NB4 (cell line): Measurements from ENCODE around the gene HCRTR1.

Experiments
- DNase-seq: peaks from one replicate; pipeline ENCODE4 v3.0.0; 2010; ENCODE audit warnings: low read depth
- H3K4me3 ChIP-seq: one replicate; pipeline ENCODE4 v1.5.1; 2011; ENCODE audit warnings: mild to moderate bottlenecking, low read depth, low read length, moderate library complexity
- MYC ChIP-seq: IDR thresholded peaks from 2 replicates; pipeline ENCODE4 v1.6.1; 2011; ENCODE audit warnings: low read depth, low read length
- POLR2A ChIP-seq: IDR thresholded peaks from 2 replicates; pipeline ENCODE4 v1.6.1; 2011; ENCODE audit warnings: mild to moderate bottlenecking; ENCODE audit not compliant: insufficient read length; ENCODE audit errors: extremely low read depth
- TF ChIP-seq, protein P1 (sequence below): IDR thresholded peaks from one replicate; pipeline ENCODE4 v1.5.1; 2012; ENCODE audit warnings: low read depth, low read length
- TF ChIP-seq, protein P2 (sequence below): IDR thresholded peaks from 2 replicates; pipeline ENCODE4 v1.6.1; 2011; ENCODE audit warnings: low read depth, low read length

Gene HCRTR1

DNA sequence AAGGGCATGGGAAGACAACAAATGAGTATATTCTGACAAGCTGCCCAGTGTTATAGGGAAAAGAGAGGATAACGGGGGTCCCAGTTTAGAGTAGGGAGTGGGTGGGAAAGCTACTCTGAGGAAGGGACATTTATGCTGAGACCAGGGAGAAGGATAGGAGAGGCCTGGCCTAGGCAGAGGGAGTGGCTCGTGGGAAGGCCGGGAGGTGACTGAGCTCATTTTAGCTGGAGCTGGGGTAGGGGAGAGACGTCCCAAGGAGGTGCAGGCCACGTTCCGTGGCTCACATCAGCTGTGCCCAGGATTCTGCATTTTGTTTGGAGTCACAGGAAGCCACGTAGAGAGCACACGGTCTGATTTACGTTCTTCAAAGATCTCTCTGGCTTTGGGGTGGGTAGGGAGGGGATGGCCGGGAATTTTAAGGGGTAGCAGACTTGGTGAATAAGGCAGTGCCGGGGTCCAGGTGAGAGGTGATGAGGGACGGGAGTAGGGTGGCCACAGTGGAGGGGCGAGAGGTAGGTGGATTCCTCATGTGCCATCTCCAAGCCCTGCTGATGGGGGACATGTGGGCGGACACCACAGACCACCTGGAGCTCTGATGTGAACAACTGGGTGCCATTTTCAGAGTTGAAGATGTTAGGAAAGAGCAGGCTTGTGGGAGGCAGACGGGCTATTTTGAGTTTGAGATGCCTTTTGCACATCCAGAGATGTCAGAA lies 36.4 kb upstream of the HCRTR1 start:
- no peak for DNase-seq
- H3K4me3 ChIP-seq: no peak overlapping the region
- TF ChIP-seq, protein P1, sequence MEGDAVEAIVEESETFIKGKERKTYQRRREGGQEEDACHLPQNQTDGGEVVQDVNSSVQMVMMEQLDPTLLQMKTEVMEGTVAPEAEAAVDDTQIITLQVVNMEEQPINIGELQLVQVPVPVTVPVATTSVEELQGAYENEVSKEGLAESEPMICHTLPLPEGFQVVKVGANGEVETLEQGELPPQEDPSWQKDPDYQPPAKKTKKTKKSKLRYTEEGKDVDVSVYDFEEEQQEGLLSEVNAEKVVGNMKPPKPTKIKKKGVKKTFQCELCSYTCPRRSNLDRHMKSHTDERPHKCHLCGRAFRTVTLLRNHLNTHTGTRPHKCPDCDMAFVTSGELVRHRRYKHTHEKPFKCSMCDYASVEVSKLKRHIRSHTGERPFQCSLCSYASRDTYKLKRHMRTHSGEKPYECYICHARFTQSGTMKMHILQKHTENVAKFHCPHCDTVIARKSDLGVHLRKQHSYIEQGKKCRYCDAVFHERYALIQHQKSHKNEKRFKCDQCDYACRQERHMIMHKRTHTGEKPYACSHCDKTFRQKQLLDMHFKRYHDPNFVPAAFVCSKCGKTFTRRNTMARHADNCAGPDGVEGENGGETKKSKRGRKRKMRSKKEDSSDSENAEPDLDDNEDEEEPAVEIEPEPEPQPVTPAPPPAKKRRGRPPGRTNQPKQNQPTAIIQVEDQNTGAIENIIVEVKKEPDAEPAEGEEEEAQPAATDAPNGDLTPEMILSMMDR: no peak
- TF ChIP-seq MYC (no peak), POLR2A (no peak)
- TF ChIP-seq, protein P2, sequence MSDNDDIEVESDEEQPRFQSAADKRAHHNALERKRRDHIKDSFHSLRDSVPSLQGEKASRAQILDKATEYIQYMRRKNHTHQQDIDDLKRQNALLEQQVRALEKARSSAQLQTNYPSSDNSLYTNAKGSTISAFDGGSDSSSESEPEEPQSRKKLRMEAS: no peak

DNA sequence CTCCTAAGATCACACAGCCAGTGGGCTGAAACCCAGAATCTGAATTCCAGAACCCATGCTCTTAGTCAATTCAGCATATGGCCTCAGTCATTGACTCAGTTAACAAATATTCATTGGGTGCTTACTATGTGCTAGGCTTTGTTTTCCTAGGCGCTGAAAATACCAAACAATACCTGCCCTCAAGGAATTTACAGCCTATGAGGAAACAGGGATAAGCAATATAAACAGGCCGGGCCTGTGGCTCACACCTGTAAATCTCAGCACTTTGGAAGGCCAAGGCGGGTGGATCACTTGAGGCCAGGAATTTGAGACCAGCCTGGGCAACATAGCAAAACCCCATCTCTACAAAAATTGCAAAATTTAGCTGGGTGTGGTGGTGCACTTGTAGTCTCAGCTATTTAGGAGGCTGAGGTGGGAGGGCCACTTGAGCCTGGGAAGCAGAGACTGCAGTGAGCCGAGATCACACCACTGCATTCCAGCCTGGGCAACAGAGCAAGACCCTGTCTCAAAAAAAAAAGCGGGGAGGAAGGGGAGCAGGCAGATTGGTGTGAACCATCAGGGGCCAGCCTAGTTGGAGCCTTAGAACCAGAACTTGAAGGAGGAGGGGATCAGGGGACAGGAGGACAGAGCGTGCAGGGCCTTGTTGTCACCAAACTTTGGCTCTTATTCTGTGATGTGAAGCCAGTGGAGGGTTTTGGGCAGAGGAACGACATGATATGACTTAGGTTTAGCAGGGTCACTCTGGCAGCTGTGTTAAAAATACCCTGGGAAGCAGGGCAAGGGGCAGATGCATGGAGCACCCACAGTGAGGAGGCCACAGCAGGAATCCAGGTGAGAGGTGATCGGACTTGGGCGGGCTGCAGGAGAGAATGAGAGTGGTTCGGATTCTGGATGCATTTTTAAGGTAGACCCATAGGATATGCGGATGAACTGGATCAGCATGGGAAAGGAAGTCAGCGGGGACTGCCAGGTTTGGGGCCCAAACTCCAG lies 35.4 kb upstream of the HCRTR1 start:
- TF ChIP-seq MYC: no peak
- TF ChIP-seq, protein P1: no peak
- TF ChIP-seq POLR2A: no peak
- TF ChIP-seq, protein P2: no peak
- no peak overlapping the region for H3K4me3 ChIP-seq
- no peak for DNase-seq

DNA sequence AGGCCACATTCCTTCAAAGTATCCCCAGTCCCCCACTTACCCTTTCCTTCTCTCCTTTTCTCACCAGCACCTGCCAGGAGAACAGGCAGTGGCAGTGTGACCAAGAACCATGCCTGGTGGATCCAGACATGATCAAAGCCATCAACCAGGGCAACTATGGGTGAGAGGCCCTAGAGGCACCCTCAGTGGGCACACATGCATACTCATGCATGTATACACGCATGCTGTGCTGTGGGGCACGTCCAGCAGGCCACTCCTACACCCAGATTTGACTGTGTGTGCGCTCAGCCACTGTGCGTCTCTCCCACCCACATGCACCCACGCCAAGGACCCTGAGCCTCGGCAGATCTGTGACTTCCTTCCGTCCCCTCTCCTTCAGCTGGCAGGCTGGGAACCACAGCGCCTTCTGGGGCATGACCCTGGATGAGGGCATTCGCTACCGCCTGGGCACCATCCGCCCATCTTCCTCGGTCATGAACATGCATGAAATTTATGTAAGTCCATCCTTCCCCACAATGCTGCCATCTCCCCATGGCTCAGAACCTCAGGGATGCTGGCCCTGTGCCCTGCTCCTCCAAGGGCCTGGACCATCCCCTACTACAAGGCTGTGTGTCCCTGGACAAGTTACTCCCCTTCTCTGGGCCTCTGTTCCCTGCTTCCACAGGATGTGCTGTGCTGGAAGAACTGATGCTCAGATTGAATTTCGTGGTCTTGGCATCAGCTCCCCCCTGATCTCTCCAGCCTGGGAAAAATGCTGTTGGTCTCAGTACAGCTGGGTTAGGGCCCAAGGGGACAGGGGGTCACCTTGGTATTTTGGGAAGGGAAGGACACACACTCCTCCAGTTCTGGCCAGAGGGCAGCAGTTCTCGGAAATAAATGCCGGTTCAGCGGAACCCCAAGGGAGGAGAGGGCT lies 34.2 kb upstream of the HCRTR1 start:
- H3K4me3 ChIP-seq: no peak overlapping the region
- TF ChIP-seq, protein P2: no peak
- TF ChIP-seq MYC (no peak), POLR2A (no peak)
- no peak for DNase-seq

DNA sequence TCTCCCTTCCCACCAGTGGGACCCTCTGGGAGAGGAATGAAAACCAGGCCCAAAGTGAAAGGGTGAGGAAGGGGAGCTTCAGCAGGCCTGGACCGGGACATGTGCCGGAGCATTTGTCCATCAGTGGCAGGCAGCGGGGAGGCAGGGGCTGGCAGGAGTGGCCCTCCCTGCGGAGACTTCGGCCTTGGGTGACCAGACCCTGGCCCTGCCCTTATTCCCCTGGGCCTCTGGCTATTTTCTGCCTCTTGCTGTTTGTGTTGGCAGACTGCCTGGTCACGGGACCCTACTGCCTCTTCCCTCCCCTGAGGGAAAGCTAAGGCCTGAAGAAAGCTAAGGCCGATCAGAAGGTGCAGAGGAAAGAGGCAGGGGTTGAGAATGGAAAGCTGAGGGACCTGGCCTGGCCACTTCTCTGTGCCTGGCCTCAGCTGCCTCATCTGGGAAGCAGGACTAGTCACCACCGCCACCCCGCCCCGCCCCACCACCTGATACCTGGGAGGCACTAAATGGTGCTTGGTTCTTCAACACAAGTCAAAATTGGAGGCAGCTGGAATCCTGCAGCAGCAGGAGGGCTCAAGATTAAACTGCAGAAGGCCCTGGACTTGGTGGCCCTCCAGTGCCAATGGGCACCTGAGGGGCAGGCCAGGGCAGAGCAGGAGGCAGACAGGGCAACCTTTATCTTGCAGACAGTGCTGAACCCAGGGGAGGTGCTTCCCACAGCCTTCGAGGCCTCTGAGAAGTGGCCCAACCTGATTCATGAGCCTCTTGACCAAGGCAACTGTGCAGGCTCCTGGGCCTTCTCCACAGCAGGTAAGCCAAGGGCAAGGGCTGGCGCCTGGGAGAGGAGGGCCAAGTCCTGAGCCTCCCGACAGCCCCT lies 33.3 kb upstream of the HCRTR1 start:
- no peak overlapping the region for H3K4me3 ChIP-seq
- DNase-seq: no peak
- TF ChIP-seq MYC (no peak), POLR2A (no peak)
- TF ChIP-seq, protein P1: no peak

DNA sequence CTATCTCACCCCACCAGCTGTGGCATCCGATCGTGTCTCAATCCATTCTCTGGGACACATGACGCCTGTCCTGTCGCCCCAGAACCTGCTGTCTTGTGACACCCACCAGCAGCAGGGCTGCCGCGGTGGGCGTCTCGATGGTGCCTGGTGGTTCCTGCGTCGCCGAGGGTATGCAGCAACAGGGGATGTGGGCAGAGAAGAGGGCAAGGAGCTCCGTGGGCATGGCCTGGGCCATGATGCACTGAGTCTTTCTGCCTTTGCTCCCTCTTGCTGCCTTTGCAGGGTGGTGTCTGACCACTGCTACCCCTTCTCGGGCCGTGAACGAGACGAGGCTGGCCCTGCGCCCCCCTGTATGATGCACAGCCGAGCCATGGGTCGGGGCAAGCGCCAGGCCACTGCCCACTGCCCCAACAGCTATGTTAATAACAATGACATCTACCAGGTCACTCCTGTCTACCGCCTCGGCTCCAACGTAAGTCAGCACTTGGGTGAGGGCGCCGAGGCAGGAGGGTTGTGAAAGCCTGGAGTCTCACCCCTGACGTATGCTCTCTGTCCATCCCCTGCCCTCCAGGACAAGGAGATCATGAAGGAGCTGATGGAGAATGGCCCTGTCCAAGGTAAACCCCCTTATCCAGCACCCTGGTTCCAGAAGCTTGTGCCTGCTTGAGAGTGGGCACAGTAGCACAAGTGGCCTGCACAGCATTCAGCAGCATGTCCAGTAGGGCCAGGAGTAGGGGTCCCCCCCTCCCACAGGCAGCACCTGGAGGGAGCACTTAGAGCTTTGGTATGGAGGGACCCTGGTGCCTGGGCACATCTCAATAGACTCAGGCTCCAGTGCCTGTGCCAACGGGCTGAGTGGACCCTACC lies 32.4 kb upstream of the HCRTR1 start:
- DNase-seq: no peak
- TF ChIP-seq MYC: no peak
- TF ChIP-seq, protein P1: no peak
- H3K4me3 ChIP-seq: no peak overlapping the region
